Prostate gland (tissue), 2 donors: ENCODE measurements around the gene PCDH9.

Experiments
- CTCF ChIP-seq, 4 experiments: fragments of 200-600 bp in 2 of 4; fragments of 450-650 bp in 2 of 4; sonication (generic) in 2 of 4; IDR thresholded peaks; 1 replicate in 3 of 4; 2 replicates in 1 of 4; pipeline ENCODE4 v1.5.1; 2016 to 2019; ENCODE audit warnings: antibody characterized with exemption in 4 of 4, mild to moderate bottlenecking in 2 of 4, moderate library complexity in 2 of 4
- POLR2AphosphoS5 ChIP-seq: sonication (generic); formaldehyde crosslinking; IDR thresholded peaks from one replicate; pipeline ENCODE4 v1.6.1; 2017; ENCODE audit warnings: antibody characterized with exemption

GRCh38 chr13:67134417-67135129 lies 95.6 kb downstream of the PCDH9 start:
- TF ChIP-seq POLR2AphosphoS5 = no peak
- TF ChIP-seq CTCF (IDR thresholded peaks at IDR 0.05) = no peak
